ENCODE results near the gene RBM34.

- TF ChIP-seq CTCF (IDR thresholded peaks at IDR 0.05) (no peak), POLR2A (IDR thresholded peaks at IDR 0.05) (no peak)
Measured at GRCh38 chr1:235102259-235102582, 58.8 kb downstream of the RBM34 start.

Measured in thyroid gland (tissue), 4 donors.